PFSK-1 (cell line): ENCODE data around the gene NEDD4L.

Experiments
- POLR2AphosphoS5 ChIP-seq: IDR thresholded peaks from 2 replicates; pipeline ENCODE4 v1.6.1; 2012; ENCODE audit warnings: low read depth, mild to moderate bottlenecking, control low read depth, low read length, moderate library complexity
- TAF1 ChIP-seq: IDR thresholded peaks from 2 replicates; pipeline ENCODE4 v1.6.1; 2012; ENCODE audit warnings: low read length, control low read depth, borderline replicate concordance; ENCODE audit not compliant: insufficient read depth
- TF ChIP-seq, protein P1 (sequence below), 2 experiments: IDR thresholded peaks; 2 replicates each; pipeline versions ENCODE4 v1.6.1 to v1.8.0; 2011 to 2012; ENCODE audit warnings: low read depth in 2 of 2, low read length in 2 of 2, control low read depth in 1 of 2, inconsistent platforms in 1 of 2, mild to moderate bottlenecking in 1 of 2, moderate library complexity in 1 of 2; ENCODE audit not compliant: insufficient read depth in 1 of 2

DNA sequence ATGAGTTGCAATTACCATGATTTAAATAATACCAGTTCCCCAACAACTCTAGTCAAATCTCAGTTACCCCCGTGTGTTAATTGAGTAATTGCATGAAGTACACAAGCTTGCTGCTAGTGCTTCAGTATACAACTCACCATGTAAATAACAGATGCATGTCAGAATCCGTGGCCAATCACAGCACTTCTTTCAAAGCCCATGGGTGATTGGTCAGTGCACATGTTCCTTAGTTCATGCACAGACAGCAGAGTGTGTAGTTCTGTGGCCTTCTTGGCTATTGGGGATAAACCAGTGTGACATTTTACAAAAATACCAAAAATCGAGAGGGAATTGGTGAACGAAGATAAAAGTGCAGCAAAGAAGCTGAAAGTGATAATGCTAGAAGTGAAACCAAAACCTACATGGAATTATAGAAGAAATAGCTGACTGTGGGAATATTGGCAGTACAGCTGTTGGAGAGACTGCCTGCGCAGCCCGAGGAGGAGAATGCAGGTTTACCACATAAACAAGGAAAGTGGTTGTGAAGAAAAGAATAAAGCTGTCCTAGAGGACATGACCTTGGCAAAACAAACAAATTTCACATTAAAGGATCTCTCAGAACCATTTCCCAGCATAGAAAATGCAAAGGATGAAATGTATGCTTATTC is 59.4 kb downstream of the NEDD4L start:
- TF ChIP-seq, protein P1, sequence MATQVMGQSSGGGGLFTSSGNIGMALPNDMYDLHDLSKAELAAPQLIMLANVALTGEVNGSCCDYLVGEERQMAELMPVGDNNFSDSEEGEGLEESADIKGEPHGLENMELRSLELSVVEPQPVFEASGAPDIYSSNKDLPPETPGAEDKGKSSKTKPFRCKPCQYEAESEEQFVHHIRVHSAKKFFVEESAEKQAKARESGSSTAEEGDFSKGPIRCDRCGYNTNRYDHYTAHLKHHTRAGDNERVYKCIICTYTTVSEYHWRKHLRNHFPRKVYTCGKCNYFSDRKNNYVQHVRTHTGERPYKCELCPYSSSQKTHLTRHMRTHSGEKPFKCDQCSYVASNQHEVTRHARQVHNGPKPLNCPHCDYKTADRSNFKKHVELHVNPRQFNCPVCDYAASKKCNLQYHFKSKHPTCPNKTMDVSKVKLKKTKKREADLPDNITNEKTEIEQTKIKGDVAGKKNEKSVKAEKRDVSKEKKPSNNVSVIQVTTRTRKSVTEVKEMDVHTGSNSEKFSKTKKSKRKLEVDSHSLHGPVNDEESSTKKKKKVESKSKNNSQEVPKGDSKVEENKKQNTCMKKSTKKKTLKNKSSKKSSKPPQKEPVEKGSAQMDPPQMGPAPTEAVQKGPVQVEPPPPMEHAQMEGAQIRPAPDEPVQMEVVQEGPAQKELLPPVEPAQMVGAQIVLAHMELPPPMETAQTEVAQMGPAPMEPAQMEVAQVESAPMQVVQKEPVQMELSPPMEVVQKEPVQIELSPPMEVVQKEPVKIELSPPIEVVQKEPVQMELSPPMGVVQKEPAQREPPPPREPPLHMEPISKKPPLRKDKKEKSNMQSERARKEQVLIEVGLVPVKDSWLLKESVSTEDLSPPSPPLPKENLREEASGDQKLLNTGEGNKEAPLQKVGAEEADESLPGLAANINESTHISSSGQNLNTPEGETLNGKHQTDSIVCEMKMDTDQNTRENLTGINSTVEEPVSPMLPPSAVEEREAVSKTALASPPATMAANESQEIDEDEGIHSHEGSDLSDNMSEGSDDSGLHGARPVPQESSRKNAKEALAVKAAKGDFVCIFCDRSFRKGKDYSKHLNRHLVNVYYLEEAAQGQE (IDR thresholded peaks at IDR 0.05; ENCODE audit: insufficient read depth in 1 of 2, low read depth in 2 of 2, low read length in 2 of 2), result no peak
- TF ChIP-seq POLR2AphosphoS5, result no peak
- no peak for TF ChIP-seq TAF1
